GM12892 (cell line): ENCODE measurements around the gene CEP120.

Experiments used
- POLR2A ChIP-seq: IDR thresholded peaks from 2 replicates; pipeline ENCODE4 v1.6.1; 2011; ENCODE audit warnings: low read depth, low read length, control low read depth
- POLR2AphosphoS5 ChIP-seq: IDR thresholded peaks from 2 replicates; pipeline ENCODE4 v1.6.1; 2011; ENCODE audit warnings: low read depth, low read length, control low read depth
- TAF1 ChIP-seq: IDR thresholded peaks from 2 replicates; pipeline ENCODE4 v1.6.1; 2011; ENCODE audit warnings: low read depth, mild to moderate bottlenecking, control low read depth, low read length, borderline replicate concordance

GRCh38 chr5:123460296-123460729, 37.1 kb upstream of the CEP120 start:
- TF ChIP-seq POLR2A (no peak), POLR2AphosphoS5 (no peak), TAF1 (no peak)
